ENCODE results near the gene ALDH1L1.

The ALDH1L1 gene

DNA sequence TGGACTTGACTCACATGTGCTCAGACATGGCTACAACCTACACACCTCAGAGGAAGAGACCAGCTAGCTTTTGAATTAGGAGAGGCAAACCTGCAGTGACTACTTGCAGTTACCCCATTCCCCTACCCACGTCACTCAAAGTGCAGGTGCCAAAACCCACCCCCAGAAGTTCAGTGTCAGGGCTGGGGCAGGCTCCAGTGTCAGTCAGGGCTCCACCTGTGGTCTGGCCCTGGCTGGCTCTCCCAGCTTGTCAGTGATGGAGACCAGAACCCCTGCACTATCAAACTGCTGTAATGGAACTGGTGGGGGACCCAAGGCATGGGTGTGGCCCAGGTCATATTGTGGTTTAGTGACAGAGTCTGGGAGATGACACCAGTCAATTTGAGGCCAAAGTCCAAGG, 63.9 kb downstream of the ALDH1L1 start:
- no peaks in the 10 kb centered on the region for H3K36me3 ChIP-seq (ENCODE audit: control insufficient read depth, insufficient read depth, low read length)
- H3K27me3 ChIP-seq (ENCODE audit: control insufficient read depth, insufficient read depth, low read length) = no peaks in the 10 kb centered on the region
- H3K9me3 ChIP-seq (ENCODE audit: control insufficient read depth, insufficient read depth, low read depth, low read length) = no peaks in the 10 kb centered on the region
- no peak overlapping the region for H3K4me3 ChIP-seq (ENCODE audit: low read depth, low read length)
- no peak overlapping the region for H3K9ac ChIP-seq (ENCODE audit: low read length)
- no peak overlapping the region for H3K27ac ChIP-seq (ENCODE audit: low read depth, low read length)
- H3K4me1 ChIP-seq (ENCODE audit: control insufficient read depth, insufficient read depth, low read length) = no peaks in the 10 kb centered on the region

DNA sequence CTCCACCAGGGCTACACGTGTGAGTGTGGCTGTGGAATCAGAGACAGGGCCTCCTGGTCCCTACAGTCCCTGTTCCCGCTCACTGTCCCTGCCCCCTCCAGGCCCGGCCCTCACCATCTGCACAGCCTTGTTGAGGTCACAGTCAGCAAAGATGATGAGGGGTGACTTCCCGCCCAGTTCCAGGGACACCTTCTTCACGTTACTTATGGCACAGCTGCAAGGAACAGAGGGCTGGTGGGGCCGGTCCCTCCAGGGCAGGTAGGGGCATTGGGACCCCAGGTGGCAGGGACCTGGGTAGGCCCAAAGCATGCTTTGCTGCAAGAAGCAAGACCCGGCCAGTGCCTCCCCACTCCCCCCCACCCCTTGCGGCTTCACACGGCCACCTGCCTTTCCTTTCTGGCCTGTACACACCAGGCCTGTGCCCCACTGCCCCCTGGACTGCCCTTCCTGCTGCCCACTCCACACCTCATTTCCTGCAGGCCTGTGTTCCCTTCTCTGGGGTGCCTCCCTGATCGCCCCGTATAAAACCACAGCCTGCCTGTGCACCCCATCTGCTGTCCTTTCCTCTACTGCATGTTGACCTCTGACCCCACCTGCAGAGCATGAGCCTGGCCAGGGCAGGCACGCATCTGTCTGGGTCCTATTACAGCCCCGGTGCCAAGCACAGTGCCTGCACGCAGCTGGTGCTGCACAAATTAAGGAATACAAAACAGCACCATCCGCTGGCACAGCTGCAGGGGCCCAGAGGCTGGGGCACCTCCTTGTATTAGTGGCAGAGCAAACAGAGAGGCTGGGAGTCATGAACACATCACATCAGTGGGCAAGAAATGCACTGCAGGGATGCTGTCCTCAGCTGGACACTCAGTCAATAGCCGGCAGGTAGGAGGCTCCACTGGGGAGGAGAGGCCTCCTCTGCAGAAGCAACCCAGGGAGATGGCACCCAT, 65.7 kb downstream of the ALDH1L1 start:
- Histone ChIP-seq H3K4me3 (ENCODE audit: low read depth, low read length) (no peak overlapping the region), H3K4me1 (ENCODE audit: control insufficient read depth, insufficient read depth, low read length) (no peaks in the 10 kb centered on the region), H3K27me3 (ENCODE audit: control insufficient read depth, insufficient read depth, low read length) (no peaks in the 10 kb centered on the region), H3K9ac (ENCODE audit: low read length) (no peak overlapping the region), H3K27ac (ENCODE audit: low read depth, low read length) (no peak overlapping the region), H3K9me3 (ENCODE audit: control insufficient read depth, insufficient read depth, low read depth, low read length) (no peaks in the 10 kb centered on the region), H3K36me3 (ENCODE audit: control insufficient read depth, insufficient read depth, low read length) (no peaks in the 10 kb centered on the region)

DNA sequence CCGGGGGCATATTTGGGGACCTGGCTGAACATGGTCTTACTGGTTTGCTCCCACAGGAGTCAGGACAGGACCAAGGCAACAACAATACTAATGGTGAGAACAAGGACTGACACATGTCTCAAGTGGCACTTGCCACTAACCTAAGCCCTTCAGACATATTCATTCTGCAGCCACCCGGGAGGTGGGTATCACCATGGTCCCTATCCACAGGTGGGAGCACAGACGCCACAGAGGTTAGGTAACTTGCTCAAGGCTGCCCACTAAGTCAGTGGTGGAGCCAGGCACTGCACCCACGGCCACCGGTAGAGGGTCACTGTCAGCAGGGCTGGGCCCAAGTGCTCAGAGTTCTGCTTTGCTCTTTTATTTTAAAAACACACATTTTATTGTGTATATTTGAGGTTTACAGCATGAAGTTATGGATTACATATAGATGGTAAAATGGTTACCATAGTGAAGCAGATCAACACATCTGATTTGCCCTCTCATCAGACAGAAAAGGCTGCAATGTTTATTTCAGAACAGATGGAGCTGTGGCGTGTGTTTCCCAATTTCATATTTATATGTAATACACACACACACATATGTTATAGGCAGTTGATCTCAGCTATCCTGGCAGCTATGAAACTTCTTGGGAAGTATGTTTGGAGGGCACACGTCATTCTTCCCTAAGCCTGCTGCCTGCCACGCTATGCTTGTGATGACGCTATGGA, 66.5 kb downstream of the ALDH1L1 start:
- H3K36me3 ChIP-seq (ENCODE audit: control insufficient read depth, insufficient read depth, low read length) = no peaks in the 10 kb centered on the region
- H3K9me3 ChIP-seq (ENCODE audit: control insufficient read depth, insufficient read depth, low read depth, low read length) = no peaks in the 10 kb centered on the region
- no peak overlapping the region for H3K9ac ChIP-seq (ENCODE audit: low read length)
- H3K4me3 ChIP-seq (ENCODE audit: low read depth, low read length) = no peak overlapping the region
- H3K4me1 ChIP-seq (ENCODE audit: control insufficient read depth, insufficient read depth, low read length) = no peaks in the 10 kb centered on the region
- H3K27me3 ChIP-seq (ENCODE audit: control insufficient read depth, insufficient read depth, low read length) = no peaks in the 10 kb centered on the region
- H3K27ac ChIP-seq (ENCODE audit: low read depth, low read length) = no peak overlapping the region

DNA sequence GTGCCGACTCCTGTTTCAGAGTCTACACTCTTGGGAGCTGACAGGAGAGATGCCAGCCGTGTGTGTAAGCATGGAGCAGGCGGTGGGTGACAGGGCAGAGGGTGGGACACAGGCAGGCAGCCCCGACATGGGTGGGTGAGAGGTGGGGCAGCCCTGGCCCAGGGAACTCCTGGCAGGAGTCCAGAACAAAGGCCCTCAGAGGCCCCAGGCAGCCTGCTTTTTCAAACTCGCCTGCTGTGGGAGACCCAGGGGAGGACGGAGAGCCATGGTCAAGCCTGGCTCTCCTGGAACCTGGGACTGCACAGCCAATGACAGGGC, 67.2 kb downstream of the ALDH1L1 start:
- Histone ChIP-seq H3K27me3 (ENCODE audit: control insufficient read depth, insufficient read depth, low read length) (no peaks in the 10 kb centered on the region), H3K9me3 (ENCODE audit: control insufficient read depth, insufficient read depth, low read depth, low read length) (no peaks in the 10 kb centered on the region), H3K9ac (ENCODE audit: low read length) (no peak overlapping the region), H3K4me3 (ENCODE audit: low read depth, low read length) (no peak overlapping the region), H3K36me3 (ENCODE audit: control insufficient read depth, insufficient read depth, low read length) (no peaks in the 10 kb centered on the region), H3K4me1 (ENCODE audit: control insufficient read depth, insufficient read depth, low read length) (no peaks in the 10 kb centered on the region), H3K27ac (ENCODE audit: low read depth, low read length) (no peak overlapping the region)

DNA sequence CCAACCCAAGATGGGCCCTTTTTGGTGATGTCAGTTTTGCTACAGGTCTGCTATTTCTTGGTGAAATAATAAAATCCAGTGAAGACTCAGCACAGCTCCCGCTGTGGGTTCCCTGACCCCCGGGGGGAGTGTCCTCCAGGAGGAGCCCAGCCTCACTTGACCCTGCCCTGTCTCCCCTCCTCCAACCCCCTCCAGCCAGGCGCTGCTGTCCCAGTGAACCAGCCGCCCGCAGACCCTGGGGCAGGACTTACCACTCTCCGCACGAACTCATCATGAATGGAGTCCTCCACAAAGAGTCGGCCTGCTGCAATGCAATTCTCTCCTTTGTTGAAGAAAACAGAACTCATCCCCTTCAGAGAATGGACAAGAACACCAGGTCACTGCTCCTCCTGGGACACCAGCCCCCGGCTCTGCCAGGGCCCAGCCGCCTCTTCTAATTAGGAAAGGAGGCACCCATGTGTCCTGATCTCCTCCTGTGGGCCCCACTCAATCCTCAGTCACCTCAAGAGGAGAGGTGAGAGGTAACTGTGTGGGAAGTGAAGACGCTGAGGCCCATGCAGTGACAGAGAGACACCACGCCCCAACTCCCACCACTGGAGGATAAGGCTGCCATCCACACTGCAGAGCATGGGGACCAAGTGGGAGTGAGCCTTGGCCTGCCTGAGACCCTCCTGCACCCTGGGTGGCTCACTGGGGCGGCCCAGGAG, 67.7 kb downstream of the ALDH1L1 start:
- Histone ChIP-seq H3K4me1 (ENCODE audit: control insufficient read depth, insufficient read depth, low read length) (no peaks in the 10 kb centered on the region), H3K36me3 (ENCODE audit: control insufficient read depth, insufficient read depth, low read length) (no peaks in the 10 kb centered on the region), H3K9ac (ENCODE audit: low read length) (no peak overlapping the region), H3K4me3 (ENCODE audit: low read depth, low read length) (no peak overlapping the region), H3K27me3 (ENCODE audit: control insufficient read depth, insufficient read depth, low read length) (no peaks in the 10 kb centered on the region), H3K27ac (ENCODE audit: low read depth, low read length) (no peak overlapping the region), H3K9me3 (ENCODE audit: control insufficient read depth, insufficient read depth, low read depth, low read length) (no peaks in the 10 kb centered on the region)

DNA sequence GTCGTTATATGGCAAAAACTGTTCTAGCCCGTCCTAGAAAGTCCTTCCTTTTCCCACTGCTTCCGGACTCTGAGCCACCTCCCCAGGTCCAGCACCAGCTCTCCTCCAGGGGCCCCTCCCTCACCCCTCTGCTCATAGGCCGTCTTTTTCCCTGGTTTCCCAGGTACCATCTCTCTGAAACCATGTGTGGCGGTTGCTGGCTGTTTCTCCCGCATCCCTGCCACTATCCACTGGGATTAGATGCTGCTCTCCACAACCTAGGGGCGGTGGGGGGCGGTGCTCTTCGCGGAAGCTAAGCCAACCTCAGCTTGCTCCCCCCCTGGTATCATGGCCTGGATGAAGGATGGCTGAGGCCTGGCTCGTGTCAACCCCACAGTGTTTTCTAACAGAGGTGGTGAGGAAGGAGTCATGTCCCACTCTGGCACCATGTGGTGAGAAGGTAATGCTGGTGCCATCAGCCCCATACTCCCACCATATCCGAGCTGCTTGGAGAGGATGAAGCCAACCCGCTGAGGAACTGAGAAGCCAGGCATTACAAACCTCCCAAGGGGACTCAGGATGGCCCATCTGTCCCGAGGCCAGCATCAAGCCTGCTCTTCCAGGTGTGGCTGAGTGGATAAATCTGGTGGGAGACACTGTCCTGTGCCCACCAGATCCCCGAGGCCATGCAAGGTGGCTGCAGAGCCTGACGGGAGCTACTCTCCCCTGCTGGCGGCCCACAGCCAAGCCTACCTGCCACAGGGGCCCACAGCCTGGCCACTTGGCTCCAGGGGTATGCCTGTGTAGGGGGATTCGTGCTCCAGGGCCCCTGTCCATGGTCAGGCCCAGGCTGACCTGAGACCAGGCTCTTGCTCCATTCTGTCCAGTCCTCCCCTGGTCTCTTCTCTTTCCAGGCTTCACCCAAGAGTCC, 68.6 kb downstream of the ALDH1L1 start:
- H3K4me3 ChIP-seq (ENCODE audit: low read depth, low read length) = no peak overlapping the region
- H3K27me3 ChIP-seq (ENCODE audit: control insufficient read depth, insufficient read depth, low read length) = no peaks in the 10 kb centered on the region
- no peak overlapping the region for H3K9ac ChIP-seq (ENCODE audit: low read length)
- H3K36me3 ChIP-seq (ENCODE audit: control insufficient read depth, insufficient read depth, low read length) = no peaks in the 10 kb centered on the region
- no peaks in the 10 kb centered on the region for H3K9me3 ChIP-seq (ENCODE audit: control insufficient read depth, insufficient read depth, low read depth, low read length)
- H3K27ac ChIP-seq (ENCODE audit: low read depth, low read length) = no peak overlapping the region
- H3K4me1 ChIP-seq (ENCODE audit: control insufficient read depth, insufficient read depth, low read length) = no peaks in the 10 kb centered on the region

DNA sequence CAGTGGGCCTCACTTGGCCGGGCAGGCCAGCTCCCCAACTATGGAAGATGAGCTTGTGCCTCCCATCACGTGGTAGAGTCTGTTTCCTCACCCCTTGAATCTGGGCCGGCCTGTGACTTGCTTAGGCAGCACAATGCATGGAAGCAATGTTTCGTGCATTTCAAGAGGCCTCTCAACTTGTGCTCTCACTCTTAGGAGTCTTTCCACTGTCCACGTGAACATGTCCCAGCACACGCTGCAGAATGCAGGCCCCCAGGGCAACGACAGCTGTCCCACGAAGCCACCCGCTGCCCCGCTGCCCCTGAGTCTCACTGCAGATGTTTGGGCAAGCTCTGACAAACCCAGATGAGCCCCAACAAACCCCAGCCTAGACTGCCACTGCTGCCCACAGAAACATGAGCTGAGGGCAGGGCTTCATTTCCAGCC, 69.2 kb downstream of the ALDH1L1 start:
- Histone ChIP-seq H3K9ac (ENCODE audit: low read length) (no peak overlapping the region), H3K9me3 (ENCODE audit: control insufficient read depth, insufficient read depth, low read depth, low read length) (no peaks in the 10 kb centered on the region), H3K4me3 (ENCODE audit: low read depth, low read length) (no peak overlapping the region), H3K36me3 (ENCODE audit: control insufficient read depth, insufficient read depth, low read length) (no peaks in the 10 kb centered on the region), H3K27ac (ENCODE audit: low read depth, low read length) (no peak overlapping the region), H3K4me1 (ENCODE audit: control insufficient read depth, insufficient read depth, low read length) (no peaks in the 10 kb centered on the region), H3K27me3 (ENCODE audit: control insufficient read depth, insufficient read depth, low read length) (no peaks in the 10 kb centered on the region)

DNA sequence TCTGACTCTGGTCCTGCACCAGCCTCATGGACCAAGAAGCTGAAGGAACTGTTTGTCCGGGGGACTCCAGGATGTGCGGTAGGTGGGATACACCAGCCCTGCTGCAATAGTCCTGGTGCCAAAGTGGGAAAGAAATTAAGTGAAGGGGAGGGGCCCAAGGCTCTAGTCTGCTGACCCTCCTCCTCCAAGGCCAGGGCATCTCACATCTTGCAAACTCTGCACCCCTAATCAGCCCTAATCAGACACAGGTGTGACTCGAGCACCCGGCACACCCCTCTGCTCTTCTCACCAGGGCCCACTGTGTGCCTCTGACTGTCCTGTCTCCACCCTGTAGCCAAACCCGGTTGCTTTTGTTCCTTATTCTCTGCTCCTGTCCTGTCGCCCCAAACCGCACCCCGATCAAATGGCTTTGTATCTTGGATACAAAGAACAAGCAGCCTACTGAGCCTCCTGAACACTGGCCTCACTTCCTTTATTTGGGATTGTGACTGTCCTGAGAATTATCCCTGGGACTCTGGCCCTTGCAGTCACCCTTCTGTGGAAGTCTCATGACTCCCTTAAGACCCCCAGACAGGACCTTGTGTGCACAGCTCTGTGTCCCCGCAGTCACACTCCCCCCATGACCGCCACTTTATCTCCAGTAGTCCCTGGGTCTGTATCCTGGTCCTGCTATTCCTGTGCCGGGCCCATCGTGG, 69.8 kb downstream of the ALDH1L1 start:
- Histone ChIP-seq H3K9ac (ENCODE audit: low read length) (no peak overlapping the region), H3K4me3 (ENCODE audit: low read depth, low read length) (no peak overlapping the region), H3K36me3 (ENCODE audit: control insufficient read depth, insufficient read depth, low read length) (no peaks in the 10 kb centered on the region), H3K9me3 (ENCODE audit: control insufficient read depth, insufficient read depth, low read depth, low read length) (no peaks in the 10 kb centered on the region), H3K4me1 (ENCODE audit: control insufficient read depth, insufficient read depth, low read length) (no peaks in the 10 kb centered on the region), H3K27ac (ENCODE audit: low read depth, low read length) (no peak overlapping the region), H3K27me3 (ENCODE audit: control insufficient read depth, insufficient read depth, low read length) (no peaks in the 10 kb centered on the region)

DNA sequence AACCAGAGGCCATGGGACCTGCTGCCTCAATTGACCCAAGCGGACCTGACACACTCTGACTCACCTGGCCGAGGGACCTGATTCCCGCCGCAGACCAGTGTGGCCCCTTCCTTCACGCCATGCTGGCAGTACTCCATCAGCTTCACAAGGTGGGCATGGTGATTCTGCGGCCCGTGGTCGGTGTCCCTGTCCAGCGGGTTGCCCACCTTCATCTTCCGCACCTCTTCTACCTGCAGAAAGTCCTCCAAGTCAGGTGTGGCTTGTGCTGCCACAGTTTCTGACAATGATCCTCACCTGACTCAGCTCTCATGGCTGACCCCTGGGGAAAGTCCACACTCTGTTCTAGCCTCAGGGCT, 70.5 kb downstream of the ALDH1L1 start:
- Histone ChIP-seq H3K27me3 (ENCODE audit: control insufficient read depth, insufficient read depth, low read length) (no peaks in the 10 kb centered on the region), H3K27ac (ENCODE audit: low read depth, low read length) (no peak overlapping the region), H3K9ac (ENCODE audit: low read length) (no peak overlapping the region), H3K4me1 (ENCODE audit: control insufficient read depth, insufficient read depth, low read length) (no peaks in the 10 kb centered on the region), H3K36me3 (ENCODE audit: control insufficient read depth, insufficient read depth, low read length) (no peaks in the 10 kb centered on the region), H3K4me3 (ENCODE audit: low read depth, low read length) (no peak overlapping the region), H3K9me3 (ENCODE audit: control insufficient read depth, insufficient read depth, low read depth, low read length) (no peaks in the 10 kb centered on the region)

DNA sequence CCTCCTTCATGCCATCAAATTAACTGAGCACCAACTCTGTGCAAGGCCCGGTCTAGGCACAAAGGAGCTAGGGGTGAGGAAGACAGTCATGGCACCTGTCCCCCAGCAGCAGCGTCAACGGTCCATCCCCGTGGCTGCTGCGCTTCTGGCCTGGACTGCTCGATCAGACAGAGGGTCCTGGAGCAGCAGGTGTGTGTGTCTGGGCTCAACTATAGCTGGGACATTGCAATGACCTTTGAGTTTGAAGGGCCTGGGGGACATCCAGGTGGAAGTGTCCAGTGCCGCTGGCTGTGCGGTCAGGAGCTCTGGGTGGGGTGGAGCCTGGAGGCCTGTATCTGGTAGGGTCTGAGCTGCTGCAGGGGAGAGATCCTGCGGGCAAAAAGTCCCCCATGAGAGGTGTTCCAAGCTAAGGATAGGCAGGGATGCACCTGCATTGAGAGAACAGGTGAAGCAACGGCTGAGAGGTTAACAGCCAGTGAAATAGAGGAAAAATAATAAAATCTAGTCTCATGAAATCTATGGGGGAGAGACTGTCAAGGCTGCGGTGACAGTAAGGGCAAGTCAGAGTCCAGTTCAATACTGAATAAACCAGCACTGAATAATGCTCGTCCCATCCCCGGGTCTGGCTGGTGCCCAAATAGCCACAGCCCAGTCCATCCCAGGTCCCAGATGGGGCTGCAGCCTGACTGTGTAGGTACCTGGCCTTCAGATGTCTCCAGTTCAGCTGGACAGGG, 71.1 kb downstream of the ALDH1L1 start:
- no peak overlapping the region for H3K27ac ChIP-seq (ENCODE audit: low read depth, low read length)
- H3K27me3 ChIP-seq (ENCODE audit: control insufficient read depth, insufficient read depth, low read length) = no peaks in the 10 kb centered on the region
- no peaks in the 10 kb centered on the region for H3K9me3 ChIP-seq (ENCODE audit: control insufficient read depth, insufficient read depth, low read depth, low read length)
- no peak overlapping the region for H3K9ac ChIP-seq (ENCODE audit: low read length)
- no peaks in the 10 kb centered on the region for H3K4me1 ChIP-seq (ENCODE audit: control insufficient read depth, insufficient read depth, low read length)
- no peak overlapping the region for H3K4me3 ChIP-seq (ENCODE audit: low read depth, low read length)
- no peaks in the 10 kb centered on the region for H3K36me3 ChIP-seq (ENCODE audit: control insufficient read depth, insufficient read depth, low read length)

Data from HUES6 (cell line).